ENCODE measurements around the gene CENPL.
"Not testable (repeated sequence)": the region's sequence is repeated elsewhere in the genome, so short reads cannot be mapped to it uniquely, and the experiment has no call there.

CENPL gene

GRCh38 chr1:173827611-173828010 lies 2.9 kb upstream of the CENPL start:
- DNase-seq: no peak
- Histone ChIP-seq H3K9me3 (ENCODE audit: severe bottlenecking) (no peaks in the 10 kb centered on the region), H3K36me3 (peaks cover 19% of the 10 kb centered on the region), H3K27ac (no peak overlapping the region), H3K4me3 (ENCODE audit: low read depth, low read length) (no peak overlapping the region), H3K27me3 (ENCODE audit: insufficient read depth, low read depth, severe bottlenecking) (no peaks in the 10 kb centered on the region)
- TF ChIP-seq, protein P1, sequence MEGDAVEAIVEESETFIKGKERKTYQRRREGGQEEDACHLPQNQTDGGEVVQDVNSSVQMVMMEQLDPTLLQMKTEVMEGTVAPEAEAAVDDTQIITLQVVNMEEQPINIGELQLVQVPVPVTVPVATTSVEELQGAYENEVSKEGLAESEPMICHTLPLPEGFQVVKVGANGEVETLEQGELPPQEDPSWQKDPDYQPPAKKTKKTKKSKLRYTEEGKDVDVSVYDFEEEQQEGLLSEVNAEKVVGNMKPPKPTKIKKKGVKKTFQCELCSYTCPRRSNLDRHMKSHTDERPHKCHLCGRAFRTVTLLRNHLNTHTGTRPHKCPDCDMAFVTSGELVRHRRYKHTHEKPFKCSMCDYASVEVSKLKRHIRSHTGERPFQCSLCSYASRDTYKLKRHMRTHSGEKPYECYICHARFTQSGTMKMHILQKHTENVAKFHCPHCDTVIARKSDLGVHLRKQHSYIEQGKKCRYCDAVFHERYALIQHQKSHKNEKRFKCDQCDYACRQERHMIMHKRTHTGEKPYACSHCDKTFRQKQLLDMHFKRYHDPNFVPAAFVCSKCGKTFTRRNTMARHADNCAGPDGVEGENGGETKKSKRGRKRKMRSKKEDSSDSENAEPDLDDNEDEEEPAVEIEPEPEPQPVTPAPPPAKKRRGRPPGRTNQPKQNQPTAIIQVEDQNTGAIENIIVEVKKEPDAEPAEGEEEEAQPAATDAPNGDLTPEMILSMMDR (IDR thresholded peaks at IDR 0.05; ENCODE audit: low read depth, low read length): no peak

DNA sequence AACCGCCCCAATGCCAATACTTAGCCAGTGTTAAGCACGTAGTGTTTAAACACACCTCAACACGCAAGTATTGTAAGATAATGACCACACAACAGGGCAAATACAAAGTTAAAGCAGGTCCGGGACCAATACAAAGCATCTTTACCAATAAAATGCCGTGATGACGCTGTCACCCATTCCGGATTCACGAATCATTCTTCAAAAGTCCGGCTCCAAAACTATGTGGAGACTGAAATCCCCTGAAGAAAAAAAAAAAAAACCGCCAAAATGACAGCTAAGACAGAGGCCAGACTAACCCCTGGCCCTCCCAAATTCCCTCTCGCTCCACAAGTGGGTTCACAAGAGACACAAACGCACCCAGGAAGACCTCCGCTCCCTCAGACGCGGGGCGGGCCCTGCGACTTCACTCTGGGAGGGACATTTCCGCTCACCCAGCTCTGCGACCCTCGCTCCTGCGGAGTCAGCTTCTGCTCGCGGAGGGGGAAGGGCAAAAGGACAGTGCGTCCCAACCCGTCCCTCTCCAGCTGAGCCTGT lies 835 bp downstream of the CENPL start:
- no peaks in the 10 kb centered on the region for H3K9me3 ChIP-seq (ENCODE audit: severe bottlenecking)
- H3K27me3 ChIP-seq (ENCODE audit: insufficient read depth, low read depth, severe bottlenecking): no peaks in the 10 kb centered on the region
- TF ChIP-seq, protein P1 (IDR thresholded peaks at IDR 0.05; ENCODE audit: low read depth, low read length): no peak
- H3K36me3 ChIP-seq: peaks cover 16% of the 10 kb centered on the region
- peak overlapping the region; percentile 94 for H3K27ac ChIP-seq
- peak overlapping the region; percentile 78 for H3K4me3 ChIP-seq (ENCODE audit: low read depth, low read length)
- no peak for DNase-seq

DNA sequence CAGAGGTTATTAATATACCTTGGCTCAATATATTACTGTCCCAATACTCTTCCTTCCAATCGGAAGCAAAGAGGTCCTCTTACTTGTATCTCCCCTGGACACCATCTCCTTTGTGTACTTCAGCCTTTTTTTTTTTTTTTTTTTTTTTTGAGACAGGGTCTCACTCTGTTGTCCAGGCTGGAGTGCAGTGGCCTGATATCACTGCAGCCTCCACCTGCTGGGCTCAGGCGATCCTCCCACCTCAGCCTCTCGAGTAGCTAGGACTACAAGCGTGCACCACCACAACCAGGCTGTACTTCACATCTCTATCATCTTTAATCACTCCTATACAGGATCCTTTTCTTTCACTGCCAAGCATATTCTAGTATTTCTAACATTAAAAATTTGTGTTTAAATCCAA lies 3.0 kb downstream of the CENPL start:
- Histone ChIP-seq H3K36me3 (peaks cover 25% of the 10 kb centered on the region), H3K27me3 (ENCODE audit: insufficient read depth, low read depth, severe bottlenecking) (no peaks in the 10 kb centered on the region), H3K27ac (no peak overlapping the region), H3K9me3 (ENCODE audit: severe bottlenecking) (peaks cover under 1% of the 10 kb centered on the region), H3K4me3 (ENCODE audit: low read depth, low read length) (no peak overlapping the region)
- TF ChIP-seq, protein P1 (IDR thresholded peaks at IDR 0.05; ENCODE audit: low read depth, low read length): no peak
- DNase-seq: no peak

GRCh38 chr1:173818459-173818858 lies 6.2 kb downstream of the CENPL start:
- H3K9me3 ChIP-seq (ENCODE audit: severe bottlenecking): peaks cover 4% of the 10 kb centered on the region
- TF ChIP-seq, protein P1 (IDR thresholded peaks at IDR 0.05; ENCODE audit: low read depth, low read length): no peak
- H3K27me3 ChIP-seq (ENCODE audit: insufficient read depth, low read depth, severe bottlenecking): no peaks in the 10 kb centered on the region
- DNase-seq: no peak
- peaks cover 26% of the 10 kb centered on the region for H3K36me3 ChIP-seq
- H3K4me3 ChIP-seq (ENCODE audit: low read depth, low read length): no peak overlapping the region
- H3K27ac ChIP-seq: no peak overlapping the region

DNA sequence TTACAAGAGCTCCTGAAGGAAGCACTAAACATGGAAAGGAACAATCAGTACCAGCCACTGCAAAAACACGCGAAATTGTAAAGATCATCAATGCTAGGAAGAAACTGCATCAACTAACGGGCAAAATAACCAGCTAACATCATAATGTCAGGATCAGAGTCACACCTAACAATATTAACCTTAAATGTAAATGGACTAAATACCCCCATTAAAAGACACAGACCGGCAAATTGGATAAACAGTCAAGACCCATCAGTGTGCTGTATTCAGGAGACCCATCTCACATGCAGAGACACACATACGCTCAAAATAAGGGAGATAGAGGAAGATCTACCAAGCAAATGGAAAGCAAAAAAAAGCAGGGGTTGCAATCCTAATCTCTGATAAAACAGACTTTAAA lies 11.0 kb downstream of the CENPL start:
- not testable (repeated sequence) for DNase-seq; H3K27me3 ChIP-seq (ENCODE audit: insufficient read depth, low read depth, severe bottlenecking); H3K9me3 ChIP-seq (ENCODE audit: severe bottlenecking); H3K27ac ChIP-seq; H3K4me3 ChIP-seq (ENCODE audit: low read depth, low read length)
- H3K36me3 ChIP-seq: peaks cover 30% of the 10 kb centered on the region

GRCh38 chr1:173802961-173803360 lies 21.7 kb downstream of the CENPL start:
- Histone ChIP-seq H3K27me3 (ENCODE audit: insufficient read depth, low read depth, severe bottlenecking) (no peaks in the 10 kb centered on the region), H3K27ac (no peak overlapping the region), H3K4me3 (ENCODE audit: low read depth, low read length) (no peak overlapping the region), H3K9me3 (ENCODE audit: severe bottlenecking) (no peaks in the 10 kb centered on the region), H3K36me3 (peaks cover 81% of the 10 kb centered on the region)
- TF ChIP-seq, protein P1 (IDR thresholded peaks at IDR 0.05; ENCODE audit: low read depth, low read length): no peak
- no peak for DNase-seq

GRCh38 chr1:173799995-173800394 lies 24.7 kb downstream of the CENPL start:
- not testable (repeated sequence) for H3K9me3 ChIP-seq (ENCODE audit: severe bottlenecking); H3K27me3 ChIP-seq (ENCODE audit: insufficient read depth, low read depth, severe bottlenecking); H3K27ac ChIP-seq; H3K4me3 ChIP-seq (ENCODE audit: low read depth, low read length); DNase-seq
- peaks cover 62% of the 10 kb centered on the region for H3K36me3 ChIP-seq

Data from WERI-Rb-1 (cell line).